Left cardiac atrium (tissue), 4 donors: ENCODE data around the gene PRKAR2A. TPM values are rescaled to one million over a fixed set of nuclear protein-coding genes. Genes with fewer than 3 reads are reported as not detected.

Source experiments
- ATAC-seq, 2 donors: fragments of 200-7000 bp; cut with Tn5 transposase; one replicate each; pipeline ENCODE4 v1.9.1; 2020; ENCODE audit warnings: mild to moderate bottlenecking in 2 of 2, moderate library complexity in 2 of 2
- DNase-seq: peaks from one replicate; pipeline ENCODE4 v3.0.0-alpha.2; 2020
- intact Hi-C, 2 donors: fragments of 100-400 bp; cut with DNase I; formaldehyde crosslinking; loops; one replicate each; pipeline versions ENCODE4 v1.14.1 to v1.15.1; 2022 to 2023
- long read RNA-seq: library from polyadenylated mRNA; unstranded; transcript quantifications from one replicate; pipeline ENCODE4 v2.0.0, GENCODE V29; 2021
- total RNA-seq, 2 donors: library from RNA; stranded (reverse); fragmentation: NEBNext Ultra II Directional; extraction: Animal tissue kit (Norgen Biotek cat#: 25700); gene quantifications; one replicate each; pipeline ENCODE4 v1.2.1, GENCODE V29; 2021
- donor health status: DM: no; HTN: yes; CAD: no.
- donor health status: DM: no; HTN: yes; CAD: no; lungs with severe emphysema.
- donor health status: DM: yes; HTN: yes; CAD: no.
- donor health status: Dilated cardiomyopathy.

The PRKAR2A gene
- 10 to 100 TPM; 42.5 to 56.8 TPM for total RNA-seq
- long read RNA-seq, full-length matches to known transcripts: 3 of 6 reads
- long read RNA-seq, partial matches to known transcripts: 1 of 6 reads
- long read RNA-seq, other reads (novel, unspliced or antisense): 2 of 6 reads

DNA sequence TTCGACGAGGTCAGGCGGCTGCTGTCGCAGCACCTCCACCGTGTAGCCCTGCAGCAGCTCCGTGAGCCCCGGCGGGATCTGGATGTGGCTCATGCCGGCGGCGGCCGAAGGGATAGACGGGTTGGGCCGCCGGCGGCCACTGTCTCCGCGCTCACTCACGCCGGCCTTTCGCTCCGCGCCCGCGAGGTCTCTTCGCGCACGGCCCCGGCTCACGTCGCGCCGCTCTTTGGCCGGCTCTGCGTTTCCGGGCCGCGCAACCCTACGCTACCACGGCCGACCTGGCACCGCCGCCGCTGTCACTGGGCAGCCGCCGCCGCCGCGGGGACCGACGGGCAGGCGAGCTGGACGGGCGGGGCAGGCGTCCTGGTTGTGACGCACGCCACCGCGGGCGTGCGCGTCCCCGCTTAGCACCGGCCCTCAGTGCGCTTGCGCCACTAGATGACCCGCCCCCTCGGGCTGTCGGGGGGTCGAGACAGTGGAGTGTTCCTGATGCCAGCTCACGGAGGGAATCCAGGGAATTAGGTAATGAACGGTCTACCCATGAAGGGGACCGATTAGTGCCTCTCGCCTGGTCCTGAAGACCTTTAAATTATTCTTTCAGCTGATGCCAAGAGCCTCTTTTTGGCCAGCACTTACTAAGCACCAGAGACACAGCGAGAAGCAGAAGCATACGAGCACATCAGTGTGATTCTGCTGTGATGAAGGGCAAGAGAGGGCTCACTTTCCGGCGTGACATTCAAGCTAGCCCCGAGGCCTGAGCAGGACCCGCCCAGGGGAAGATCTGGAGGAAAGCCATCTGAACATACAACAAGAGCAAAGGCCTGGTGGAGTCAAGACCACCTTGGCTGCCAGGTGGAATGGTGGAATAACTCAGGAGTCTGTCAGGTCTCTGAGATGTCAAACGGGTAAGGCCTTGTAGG lies at the start of gene PRKAR2A:
PRKAR2A (minus strand) TSS at position 371 of the 920 bp plus-strand sequence; CDS start at position 93, 278 bp downstream.
- ATAC-seq (peak; percentile 95 to 97), DNase-seq (peak; percentile 92)
- intact Hi-C loops: no loop called here

DNA sequence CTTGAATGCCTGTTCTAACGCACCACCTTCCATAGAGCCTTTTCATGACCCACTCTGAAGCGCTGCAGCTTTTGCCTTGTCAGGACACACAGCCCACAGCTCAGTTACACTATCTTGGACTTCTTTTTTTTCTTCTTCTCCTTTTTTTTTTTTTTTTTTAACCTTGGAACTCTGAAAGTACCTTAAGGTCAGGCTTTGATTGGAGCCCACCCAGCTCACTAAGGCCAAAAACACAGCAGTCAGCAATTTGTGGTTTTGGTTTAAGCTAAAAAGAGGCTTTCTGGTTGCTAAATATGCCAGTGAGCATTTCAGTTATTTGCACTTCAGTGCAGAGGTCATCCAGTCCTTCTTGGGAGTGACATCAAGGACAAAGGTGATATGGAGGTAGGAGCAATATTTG lies 49.3 kb upstream of the PRKAR2A start:
- intact Hi-C loops: no loop called here
- ATAC-seq: no peak

DNA sequence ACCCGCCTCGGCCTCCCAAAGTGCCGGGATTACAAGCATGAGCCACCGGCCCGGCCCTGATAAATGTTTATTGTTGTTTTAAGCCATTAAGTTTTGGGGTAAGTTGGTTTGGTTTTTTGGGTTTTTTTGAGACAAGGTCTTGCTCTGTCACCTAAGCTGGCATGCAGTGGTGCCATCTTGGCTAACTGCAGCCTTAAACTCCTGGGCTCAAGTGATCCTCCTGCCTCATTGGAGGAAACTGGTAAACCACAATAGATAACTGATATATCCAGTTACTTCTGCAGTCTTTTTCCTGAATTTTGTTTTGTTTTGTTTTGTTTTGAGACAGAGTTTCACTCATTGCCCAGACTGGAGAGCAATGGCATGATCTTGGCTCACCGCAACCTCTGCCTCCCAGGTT lies 46.8 kb upstream of the PRKAR2A start:
- intact Hi-C loops: no loop called here
- DNase-seq (no peak), ATAC-seq (no peak)

More for the DNA sequence above, 49.3 kb upstream of the PRKAR2A start:
- DNase-seq: no peak

DNA sequence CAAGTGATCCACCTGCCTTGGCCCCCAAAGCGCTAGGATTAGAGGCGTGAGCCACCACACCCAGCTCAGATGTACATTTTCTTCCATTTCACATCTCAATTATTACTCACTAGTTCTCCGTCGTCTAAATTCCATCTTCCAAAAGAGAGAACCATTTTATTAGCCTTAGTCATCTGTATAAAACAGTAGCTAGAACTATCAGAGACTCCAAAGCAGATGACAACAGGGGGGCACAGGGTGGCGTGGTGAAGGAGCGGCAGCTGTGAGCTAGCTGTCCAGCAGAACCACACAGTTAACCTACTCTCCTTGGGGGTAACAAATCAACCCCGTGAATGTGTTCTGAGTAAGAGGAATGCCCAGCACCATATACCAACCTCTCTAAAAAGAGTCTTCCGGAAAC lies 43.9 kb upstream of the PRKAR2A start:
- no peak for DNase-seq
- ATAC-seq: no peak
- intact Hi-C loops: no loop called here

DNA sequence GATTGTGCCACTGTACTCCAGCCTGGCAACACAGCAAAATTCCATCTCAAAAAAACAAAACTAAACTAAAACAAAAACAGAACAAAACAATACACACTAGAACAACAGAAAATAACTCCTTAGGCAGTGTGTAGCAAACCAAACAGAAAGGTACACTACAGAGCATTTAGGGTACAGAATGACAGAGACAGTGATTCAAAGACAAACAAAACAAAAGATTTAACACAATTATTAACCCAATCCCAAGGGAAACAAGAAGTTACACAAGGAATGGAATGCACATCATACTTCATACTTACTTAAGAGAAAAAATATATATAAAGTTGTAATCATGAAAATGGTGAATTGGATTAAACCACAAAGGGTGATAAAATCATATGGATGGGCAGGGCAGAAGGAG lies 38.1 kb upstream of the PRKAR2A start:
- ATAC-seq: no peak
- DNase-seq: no peak
- intact Hi-C loops: no loop called here

DNA sequence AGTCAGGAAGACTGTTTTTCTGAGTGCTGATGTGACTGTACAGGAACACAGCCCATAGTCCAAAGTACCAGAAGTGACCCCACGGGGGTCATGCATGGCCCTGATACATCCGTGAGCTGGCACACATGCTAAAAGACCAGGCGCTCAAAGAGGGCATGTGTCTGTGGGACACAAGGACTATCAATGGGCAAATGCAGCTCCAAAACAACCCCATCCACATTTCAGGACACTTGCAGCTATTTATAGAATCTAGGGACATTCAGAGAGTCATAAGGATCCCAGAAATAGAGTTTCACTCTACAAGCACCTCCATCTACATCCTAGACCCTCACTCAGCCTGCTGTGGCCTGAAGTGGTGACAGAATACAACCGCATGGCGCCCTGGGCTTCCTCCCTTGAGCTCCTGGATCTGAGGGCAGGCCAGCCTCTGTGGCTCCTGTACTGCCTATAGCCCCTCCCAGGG lies 34.0 kb upstream of the PRKAR2A start:
- intact Hi-C loops: no loop called here
- DNase-seq (no peak), ATAC-seq (peak; percentile 39 to 42)

DNA sequence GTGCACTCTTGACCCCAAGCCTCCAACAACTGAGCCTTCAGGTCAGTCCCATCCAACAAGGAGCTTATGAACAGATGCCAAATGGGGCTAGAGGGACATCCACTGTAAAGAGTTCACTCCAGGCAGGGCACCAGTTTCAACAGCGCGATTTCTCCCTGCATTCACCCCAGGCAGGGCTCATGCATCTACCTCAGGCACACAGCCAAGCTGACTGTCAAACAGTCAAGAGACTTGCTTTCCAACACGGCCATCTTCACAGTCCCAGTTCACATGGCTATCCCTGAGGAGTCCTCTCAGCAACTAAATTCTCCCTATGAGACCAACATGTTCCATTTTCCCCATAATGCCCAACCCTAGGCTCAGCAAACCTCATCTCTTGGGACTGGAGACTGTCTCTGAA lies 33.3 kb upstream of the PRKAR2A start:
- DNase-seq: no peak
- peak; percentile 59 to 81 for ATAC-seq
- intact Hi-C loops: no loop called here

DNA sequence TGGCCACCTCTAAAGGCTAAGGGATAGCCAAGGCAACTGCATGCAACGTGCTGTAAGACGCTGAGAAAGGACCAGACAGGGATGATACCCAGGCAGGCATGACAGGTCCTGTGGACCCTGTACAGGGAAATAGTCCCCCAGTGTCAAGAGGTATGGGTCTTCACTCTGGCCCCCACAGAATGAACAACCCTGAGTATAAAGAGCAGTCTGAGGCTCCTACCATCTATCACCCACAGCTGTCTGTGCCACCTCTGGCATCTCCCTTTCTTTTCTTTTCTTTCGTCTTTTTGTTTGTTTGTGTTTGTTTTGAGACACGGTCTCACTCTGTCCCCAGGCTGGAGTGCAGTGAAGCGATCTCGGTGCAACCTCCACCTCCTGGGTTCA lies 32.3 kb upstream of the PRKAR2A start:
- DNase-seq (no peak), ATAC-seq (no peak)
- intact Hi-C loops: no loop called here

DNA sequence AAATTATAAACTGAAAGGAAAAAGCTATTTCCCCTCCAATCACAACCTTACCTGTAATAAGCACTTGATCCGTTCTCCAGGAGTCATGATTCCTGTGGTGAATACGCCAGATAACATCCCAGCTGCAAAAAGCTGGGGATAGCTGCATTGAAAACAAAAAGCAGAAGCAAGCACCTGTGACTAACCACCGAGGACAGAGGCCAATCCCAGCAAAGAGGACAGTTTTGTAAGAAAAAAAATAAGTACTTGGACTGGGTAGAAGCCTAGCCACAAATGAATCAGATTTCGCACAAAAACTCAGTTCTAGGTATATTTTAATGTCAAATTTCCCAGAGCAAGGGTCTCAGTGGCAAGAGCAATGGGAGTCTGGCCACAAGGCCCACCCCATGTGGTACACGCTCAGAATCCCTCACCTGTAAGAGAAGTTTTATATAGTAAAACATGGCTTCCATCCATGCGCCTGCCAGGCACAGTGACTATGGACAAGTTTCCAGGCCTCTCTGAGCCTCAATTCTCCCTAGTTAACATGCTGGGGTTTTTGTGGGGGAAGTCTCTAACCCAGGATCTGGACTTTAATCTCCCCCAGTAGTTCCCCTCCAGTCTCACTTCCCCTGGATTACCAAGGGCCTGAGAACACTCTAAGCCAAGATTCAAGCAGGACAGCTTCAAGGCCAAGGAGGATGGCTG lies 31.8 kb upstream of the PRKAR2A start:
- DNase-seq (no peak), ATAC-seq (no peak)
- intact Hi-C loops: no loop called here

DNA sequence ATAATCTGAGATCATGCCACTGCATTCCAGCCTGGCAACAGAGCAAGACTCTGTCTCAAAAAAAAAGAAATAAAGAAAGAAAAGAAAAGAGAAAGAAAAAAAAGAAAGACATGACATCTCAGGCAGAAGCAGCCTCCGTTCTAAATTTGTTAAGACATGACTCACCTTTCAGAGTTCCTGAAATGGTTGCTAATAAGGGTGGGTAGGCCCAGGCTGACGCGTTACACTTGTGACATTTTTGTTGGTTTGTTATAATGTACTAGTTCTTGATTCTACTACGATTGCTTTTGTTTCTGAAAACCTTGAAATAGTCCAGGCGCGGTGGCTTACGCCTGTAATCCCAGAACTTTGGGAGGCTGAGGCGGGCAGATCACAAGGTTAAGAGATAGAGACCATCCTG lies 30.0 kb upstream of the PRKAR2A start:
- ATAC-seq (no peak), DNase-seq (no peak)
- intact Hi-C loops: no loop called here

DNA sequence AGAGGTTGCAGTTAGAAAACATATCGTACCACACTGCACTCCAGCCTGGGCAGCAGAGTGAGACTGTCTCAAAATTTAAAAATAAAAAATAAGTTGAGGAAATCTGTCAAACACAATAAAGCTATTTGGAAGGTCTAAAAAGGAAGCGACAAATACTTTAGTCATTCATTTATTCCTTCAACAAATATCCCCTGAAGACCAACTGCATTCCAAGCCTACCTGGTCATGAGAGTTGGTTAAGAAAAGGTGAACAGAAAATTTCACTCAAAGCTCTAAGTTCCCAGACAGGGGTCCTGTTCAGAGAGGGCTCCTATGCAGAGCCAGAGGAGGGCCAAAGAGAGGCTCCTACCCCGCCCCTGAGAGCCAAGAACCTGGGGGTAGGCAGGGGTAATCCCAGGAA lies 15.4 kb upstream of the PRKAR2A start:
- DNase-seq: no peak
- intact Hi-C loops: no loop called here
- no peak for ATAC-seq

DNA sequence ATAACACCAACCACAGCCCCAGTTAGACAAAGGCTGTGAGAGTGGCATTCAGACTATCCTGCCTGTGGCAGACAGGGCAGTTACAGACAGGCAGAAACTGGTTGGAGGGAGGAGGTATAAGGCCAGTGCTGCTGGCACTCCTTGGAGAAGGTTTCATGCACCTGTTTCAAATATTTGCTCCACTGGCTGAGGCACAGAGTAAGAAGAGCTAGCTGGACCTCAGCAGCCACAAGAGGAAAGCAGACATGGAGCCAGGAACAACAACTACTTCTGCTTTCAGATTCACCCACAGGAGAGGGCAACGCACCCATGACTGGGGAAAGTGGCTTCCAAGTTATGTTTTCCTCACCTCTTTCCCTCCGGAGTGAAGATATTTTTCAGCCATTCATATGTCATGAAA lies 11.5 kb upstream of the PRKAR2A start:
- intact Hi-C loops: no loop called here
- DNase-seq (no peak), ATAC-seq (no peak)

DNA sequence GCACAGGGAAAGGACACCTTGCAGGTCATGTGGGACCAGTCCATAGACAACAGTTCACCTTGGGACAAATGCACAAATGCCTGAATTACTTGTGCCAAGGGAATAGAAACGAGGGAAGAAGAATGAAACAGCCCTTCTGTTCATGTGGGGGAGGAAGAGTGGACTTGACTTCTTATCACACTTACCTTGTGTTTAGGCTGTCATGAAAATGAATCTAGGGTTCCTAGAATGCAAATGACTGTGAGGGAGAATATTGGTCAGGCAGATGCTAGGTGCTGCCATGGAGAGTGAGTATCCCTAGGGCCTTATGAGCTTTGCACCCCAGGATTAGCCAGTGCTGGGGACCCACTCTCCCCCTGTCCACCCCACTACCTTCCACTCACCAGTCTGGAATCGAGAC lies 11.0 kb upstream of the PRKAR2A start:
- no peak for DNase-seq
- intact Hi-C loops: no loop called here
- ATAC-seq: no peak

DNA sequence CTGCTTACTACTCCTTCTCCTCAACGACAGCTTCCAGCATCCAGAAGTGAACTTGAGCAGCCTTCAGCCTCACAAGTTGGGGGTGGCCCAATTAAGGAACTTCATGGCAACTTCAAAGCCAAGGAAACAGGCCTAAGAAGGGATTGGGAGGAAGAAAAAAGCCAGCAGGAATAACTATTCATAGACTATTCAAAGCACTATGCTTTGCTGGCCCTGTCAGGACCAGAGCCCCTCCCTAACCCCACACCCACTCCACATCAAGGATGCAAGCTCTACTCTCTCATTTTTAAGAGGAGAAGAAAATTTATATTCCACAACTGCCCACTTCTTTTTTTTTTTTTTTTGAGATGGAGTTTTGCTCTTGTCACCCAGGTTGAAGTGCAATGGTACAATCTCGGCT lies 10.0 kb upstream of the PRKAR2A start:
- intact Hi-C loops: no loop called here
- DNase-seq: no peak

DNA sequence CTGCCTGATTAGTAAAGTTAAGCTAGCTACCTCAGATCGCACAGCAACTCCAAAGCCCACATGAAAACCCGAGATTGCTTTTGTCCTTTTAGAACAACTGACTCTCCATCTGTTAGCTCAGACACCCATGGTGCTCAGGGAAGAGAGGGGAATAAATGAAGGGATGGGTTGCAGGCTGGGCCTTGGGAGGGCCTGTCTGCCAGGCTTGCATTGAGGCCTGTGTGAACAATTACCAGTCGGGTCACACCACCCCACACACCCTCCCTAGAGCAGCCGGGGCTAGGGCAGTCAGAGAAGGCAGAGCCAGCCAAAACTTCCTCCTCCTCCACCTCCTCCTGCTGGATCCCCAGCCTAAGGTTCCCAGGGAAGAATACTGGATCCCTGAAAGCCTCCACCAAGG lies 8.8 kb upstream of the PRKAR2A start:
- ATAC-seq (no peak), DNase-seq (no peak)
- intact Hi-C loops: no loop called here

More for the DNA sequence above, 10.0 kb upstream of the PRKAR2A start:
- ATAC-seq: no peak

DNA sequence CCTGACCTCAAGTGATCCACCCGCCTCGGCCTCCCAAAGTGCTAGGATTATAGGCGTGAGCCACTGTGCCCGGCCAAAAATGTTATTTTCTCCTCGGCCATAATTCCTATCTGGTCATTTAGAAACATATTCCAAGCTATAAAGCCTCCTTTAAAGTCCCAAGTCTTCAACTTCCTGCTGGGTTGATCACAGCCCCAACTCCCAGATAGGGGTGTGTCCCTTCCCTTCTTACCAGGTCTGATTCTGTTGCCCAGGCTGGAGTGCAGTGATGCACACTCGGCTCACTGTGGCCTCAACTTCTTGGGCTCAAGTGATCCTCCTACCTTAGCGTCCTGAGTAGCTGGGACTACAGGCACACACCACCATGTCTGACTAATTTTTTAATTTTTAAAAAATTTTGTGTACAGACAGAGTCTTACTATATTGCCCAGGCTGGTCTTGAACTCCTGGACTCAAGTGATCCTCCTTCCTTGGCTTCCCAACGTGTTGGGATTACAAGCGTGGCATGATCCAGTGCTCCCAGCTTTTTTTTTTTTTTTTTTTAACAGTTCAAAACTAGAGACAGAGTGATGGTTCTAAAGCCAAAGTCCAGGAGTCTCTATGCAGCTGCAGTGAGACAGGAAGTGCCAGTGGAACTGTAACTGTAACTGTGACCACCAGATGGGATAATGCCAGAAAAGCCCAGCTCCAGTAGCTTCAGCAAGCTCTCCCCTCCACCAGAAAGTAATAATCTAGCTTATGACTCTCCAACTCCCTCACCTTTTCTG lies 8.2 kb upstream of the PRKAR2A start:
- intact Hi-C loops: no loop called here
- no peak for ATAC-seq
- no peak for DNase-seq

DNA sequence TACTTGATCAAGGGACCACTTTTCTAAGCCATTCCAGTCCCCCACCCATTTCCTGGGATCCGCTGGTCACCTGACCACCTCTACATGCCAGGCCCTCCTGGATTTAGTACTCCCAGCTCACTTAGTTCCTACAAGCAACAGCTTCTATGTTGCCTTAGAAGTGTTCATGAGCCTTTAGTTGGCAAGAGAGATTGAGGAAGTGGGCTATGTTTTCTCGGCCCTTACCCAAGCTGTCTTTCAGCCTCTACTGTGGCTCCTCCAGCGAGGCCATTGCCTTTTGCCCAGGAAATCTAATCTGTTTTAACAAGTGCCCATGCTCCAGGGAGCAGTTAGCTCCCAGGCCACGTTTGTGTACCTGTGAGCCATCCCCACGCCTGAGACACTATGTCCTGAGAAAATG lies 4.5 kb upstream of the PRKAR2A start:
- ATAC-seq (no peak), DNase-seq (no peak)
- intact Hi-C loops: no loop called here

DNA sequence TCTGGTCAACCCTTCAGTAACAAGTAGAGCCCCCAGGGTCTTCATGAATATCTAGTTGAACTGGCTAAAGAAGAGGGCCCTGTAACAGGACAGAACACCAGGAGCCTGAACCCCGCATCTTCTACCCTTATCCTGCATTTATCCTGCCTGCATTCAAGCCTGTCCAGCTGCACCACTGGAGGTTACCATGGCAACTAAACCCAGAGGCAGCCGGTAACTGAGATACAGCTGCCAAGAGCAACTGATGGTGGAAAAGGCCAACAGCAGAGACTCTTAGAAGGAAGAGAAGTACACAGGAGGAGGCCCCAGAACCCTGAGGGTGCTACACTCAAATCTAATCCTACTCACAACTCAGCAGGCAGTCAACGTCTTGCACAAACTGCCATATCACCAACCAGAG lies 3.7 kb upstream of the PRKAR2A start:
- ATAC-seq: no peak
- DNase-seq: no peak
- intact Hi-C loops: no loop called here

DNA sequence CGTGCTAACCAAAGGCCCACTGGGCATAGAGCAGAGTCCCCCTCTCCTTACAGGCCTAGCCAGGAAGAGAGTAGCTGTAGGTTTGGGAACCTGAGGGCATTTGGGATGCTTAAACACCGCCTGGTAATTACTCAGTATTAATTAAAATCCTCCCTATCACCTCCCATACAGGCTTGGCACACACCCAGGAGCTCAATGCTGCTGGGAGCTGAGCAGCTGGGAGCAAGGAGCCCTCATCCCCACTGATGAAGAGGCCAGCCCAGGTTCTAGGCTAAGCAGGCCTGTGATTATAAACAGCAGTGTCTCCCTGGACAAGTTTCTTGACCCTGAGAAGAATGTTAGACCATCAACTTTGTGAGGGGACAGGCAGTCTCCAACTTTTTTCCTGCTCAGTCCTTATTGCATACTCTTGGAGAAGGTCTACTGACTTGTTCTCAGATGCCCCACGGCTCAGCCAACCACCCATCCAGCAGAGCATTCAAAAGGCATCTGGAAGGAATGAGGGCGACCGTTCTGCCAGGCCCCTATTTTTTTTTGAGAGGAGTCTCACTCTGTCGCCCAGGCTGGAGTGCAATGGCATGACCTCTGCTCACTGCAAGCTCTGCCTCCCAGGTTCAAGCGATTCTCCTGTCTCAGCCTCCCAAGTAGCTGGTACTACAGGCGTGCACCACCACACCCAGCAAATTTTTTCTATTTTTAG lies 1.3 kb upstream of the PRKAR2A start:
- intact Hi-C loops: no loop called here
- DNase-seq: no peak
- ATAC-seq: no peak
